ENCODE measurements around the gene GALK2.

DNA sequence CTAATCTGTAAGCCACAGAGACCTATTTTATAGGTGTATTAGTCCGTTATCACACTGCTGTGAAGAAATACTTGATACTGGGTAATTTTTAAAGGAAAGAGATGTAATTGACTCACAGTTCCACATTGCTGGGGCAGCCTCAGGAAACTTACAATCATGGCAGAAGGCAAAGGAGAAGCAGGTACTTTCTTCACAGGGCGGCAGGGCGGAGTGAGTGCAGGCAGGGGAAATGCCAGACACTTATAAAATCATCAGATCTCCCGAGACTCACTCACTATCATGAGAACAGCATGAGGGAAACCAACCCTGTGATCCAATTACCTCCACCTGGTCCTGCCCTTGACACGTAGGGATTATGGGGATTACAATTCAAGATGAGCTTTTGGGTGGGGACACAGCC is 108.7 kb downstream of the GALK2 start:
- TF ChIP-seq, protein P1, sequence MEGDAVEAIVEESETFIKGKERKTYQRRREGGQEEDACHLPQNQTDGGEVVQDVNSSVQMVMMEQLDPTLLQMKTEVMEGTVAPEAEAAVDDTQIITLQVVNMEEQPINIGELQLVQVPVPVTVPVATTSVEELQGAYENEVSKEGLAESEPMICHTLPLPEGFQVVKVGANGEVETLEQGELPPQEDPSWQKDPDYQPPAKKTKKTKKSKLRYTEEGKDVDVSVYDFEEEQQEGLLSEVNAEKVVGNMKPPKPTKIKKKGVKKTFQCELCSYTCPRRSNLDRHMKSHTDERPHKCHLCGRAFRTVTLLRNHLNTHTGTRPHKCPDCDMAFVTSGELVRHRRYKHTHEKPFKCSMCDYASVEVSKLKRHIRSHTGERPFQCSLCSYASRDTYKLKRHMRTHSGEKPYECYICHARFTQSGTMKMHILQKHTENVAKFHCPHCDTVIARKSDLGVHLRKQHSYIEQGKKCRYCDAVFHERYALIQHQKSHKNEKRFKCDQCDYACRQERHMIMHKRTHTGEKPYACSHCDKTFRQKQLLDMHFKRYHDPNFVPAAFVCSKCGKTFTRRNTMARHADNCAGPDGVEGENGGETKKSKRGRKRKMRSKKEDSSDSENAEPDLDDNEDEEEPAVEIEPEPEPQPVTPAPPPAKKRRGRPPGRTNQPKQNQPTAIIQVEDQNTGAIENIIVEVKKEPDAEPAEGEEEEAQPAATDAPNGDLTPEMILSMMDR (conservative IDR thresholded peaks at IDR 0.05): no peak
- no peak for TF ChIP-seq EZH2 (IDR thresholded peaks at IDR 0.05; ENCODE audit: low read depth)
